Right lobe of liver (tissue), 6 donors: ENCODE results near the gene INSIG1. TPM values are rescaled to one million over a fixed set of nuclear protein-coding genes. Genes with fewer than 3 reads are reported as not detected.

Experiments
- ATAC-seq, 4 donors: fragments of 200-7000 bp; cut with Tn5 transposase; one replicate each; pipeline ENCODE4 v1.9.1; 2020; ENCODE audit warnings: mild to moderate bottlenecking in 4 of 4, moderate library complexity in 4 of 4
- DNase-seq, 3 donors: peaks; one replicate each; pipeline ENCODE4 v3.0.0-alpha.2; 2020
- H3K27ac ChIP-seq, 3 donors: fragments of 200-600 bp; one replicate each; pipeline ENCODE4 v1.8.0; 2022
- H3K27me3 ChIP-seq, 2 donors: fragments of 200-600 bp; one replicate each; pipeline ENCODE4 v1.8.0; 2022
- H3K36me3 ChIP-seq, 4 donors: fragments of 200-600 bp; sonication (generic) in 1 of 4; one replicate each; pipeline versions ENCODE4 v1.5.1 to v1.8.0; 2017 to 2022; ENCODE audit warnings: control low read depth in 1 of 4
- H3K4me1 ChIP-seq, 4 donors: fragments of 200-600 bp; sonication (generic) in 1 of 4; one replicate each; pipeline versions ENCODE4 v1.5.1 to v1.8.0; 2017 to 2022; ENCODE audit warnings: control low read depth in 1 of 4
- H3K4me3 ChIP-seq, 3 donors: fragments of 200-600 bp; one replicate each; pipeline ENCODE4 v1.8.0; 2022
- H3K9me3 ChIP-seq, 4 donors: fragments of 200-600 bp; sonication (generic) in 1 of 4; one replicate each; pipeline versions ENCODE4 v1.5.1 to v1.8.0; 2017 to 2022; ENCODE audit warnings: control low read depth in 1 of 4
- CTCF ChIP-seq, 4 donors: fragments of 200-600 bp in 3 of 4; fragments of 450-650 bp in 1 of 4; IDR thresholded peaks; one replicate each; pipeline versions ENCODE4 v1.5.1 to v1.8.0; 2016 to 2022; ENCODE audit warnings: antibody characterized with exemption in 4 of 4, mild to moderate bottlenecking in 2 of 4
- POLR2A ChIP-seq: fragments of 450-650 bp; IDR thresholded peaks from one replicate; pipeline ENCODE4 v1.6.1; 2017; ENCODE audit warnings: antibody characterized with exemption, mild to moderate bottlenecking
- WGBS: methylation state at CpG from one replicate; pipeline ENCODE4 v1.1.6; 2018; ENCODE audit warnings: low coverage, low lambda C conversion rate; ENCODE audit not compliant: insufficient coverage; ENCODE audit errors: missing lambda C conversion rate; 5-methylcytosine and 5-hydroxymethylcytosine counted together
- intact Hi-C, 2 donors: fragments of 100-400 bp; cut with DNase I; formaldehyde crosslinking; loops; one replicate each; pipeline versions ENCODE4 v1.11.2 to v1.14.1; 2022
- total RNA-seq, 6 experiments: library from RNA; depleted of rRNA in 2 of 6; stranded (reverse); fragments of >200 nt in 2 of 6; fragmentation: NEBNext Ultra II Directional in 3 of 6; extraction: Animal tissue kit (Norgen Biotek cat#: 25700) in 3 of 6; gene quantifications; one replicate each; pipeline versions ENCODE4 v1.1.0 to v1.2.4, GENCODE V29; 2016 to 2023
- donor health status: DM: no; HTN: yes; CAD: no.
- donor health status: DM: no; HTN: no; CAD: no.
- donor health status: DM: no; HTN: no; CAD: no.
- donor health status: DM: no; HTN: yes; CAD: no.
- donor health status: DM: no; HTN: yes; CAD: no.

Gene INSIG1
- total RNA-seq, 6 experiments from 2014 or later, result 130 to 625 (median 205) TPM

- H3K27ac ChIP-seq, result no peak overlapping the region
- no peaks in the 10 kb centered on the region for H3K36me3 ChIP-seq
- no peak for DNase-seq
- H3K4me1 ChIP-seq, result peaks cover 0 to 19% (median 0%) of the 10 kb centered on the region in 4 donors
- 94% methylated on average over 2 of the region's 13 CpGs for WGBS
- no peak for TF ChIP-seq CTCF (IDR thresholded peaks at IDR 0.05)
- H3K4me3 ChIP-seq, result no peak overlapping the region
- H3K9me3 ChIP-seq, result no peaks in the 10 kb centered on the region
- H3K27me3 ChIP-seq, result no peaks in the 10 kb centered on the region
- ATAC-seq, result no peak
- intact Hi-C loops, result no loop called here
These were observed 37.7 kb upstream of the INSIG1 start for GRCh38 chr7:155259866-155260497.

- DNase-seq, result no peak
These were observed 37.2 kb upstream of the INSIG1 start for GRCh38 chr7:155260498-155260872.

GRCh38 chr7:155261031-155261985 lies 36.4 kb upstream of the INSIG1 start:
- DNase-seq (peak in 1 of 3 donors; percentile 69), ATAC-seq (peak in 1 of 4 donors; percentile 11)
- H3K27ac ChIP-seq, result no peak overlapping the region
- intact Hi-C loops, result no loop called here
- WGBS, result 83% methylated on average over 13 of the region's 21 CpGs
- peaks cover 0 to 19% (median 0%) of the 10 kb centered on the region in 4 donors for H3K4me1 ChIP-seq
- H3K4me3 ChIP-seq, result no peak overlapping the region
- H3K36me3 ChIP-seq, result no peaks in the 10 kb centered on the region
- no peaks in the 10 kb centered on the region for H3K27me3 ChIP-seq
- no peaks in the 10 kb centered on the region for H3K9me3 ChIP-seq
- TF ChIP-seq CTCF (IDR thresholded peaks at IDR 0.05), result no peak
- no peak for TF ChIP-seq POLR2A

More at GRCh38 chr7:155260498-155260872, 37.2 kb upstream of the INSIG1 start:
- intact Hi-C loops, result no loop called here
- peaks cover 0 to 19% (median 0%) of the 10 kb centered on the region in 4 donors for H3K4me1 ChIP-seq
- no peak for TF ChIP-seq POLR2A
- TF ChIP-seq CTCF (IDR thresholded peaks at IDR 0.05), result no peak
- H3K27me3 ChIP-seq, result no peaks in the 10 kb centered on the region
- H3K36me3 ChIP-seq, result no peaks in the 10 kb centered on the region
- 77% methylated on average over 10 of the region's 13 CpGs for WGBS
- H3K4me3 ChIP-seq, result no peak overlapping the region
- H3K9me3 ChIP-seq, result no peaks in the 10 kb centered on the region
- no peak overlapping the region for H3K27ac ChIP-seq
- ATAC-seq, result no peak

- no peak overlapping the region for H3K4me3 ChIP-seq
- ATAC-seq (no peak), DNase-seq (no peak)
- intact Hi-C loops, result no loop called here
- H3K27me3 ChIP-seq, result no peaks in the 10 kb centered on the region
- TF ChIP-seq POLR2A, result no peak
- H3K36me3 ChIP-seq, result no peaks in the 10 kb centered on the region
- H3K4me1 ChIP-seq, result peaks cover 0 to 15% (median 0%) of the 10 kb centered on the region in 4 donors
- H3K9me3 ChIP-seq, result no peaks in the 10 kb centered on the region
- H3K27ac ChIP-seq, result no peak overlapping the region
- 90% methylated on average over 12 of the region's 12 CpGs for WGBS
These were observed 35.6 kb upstream of the INSIG1 start for GRCh38 chr7:155262031-155262430.

- no peaks in the 10 kb centered on the region for H3K36me3 ChIP-seq
- no peak for DNase-seq
- intact Hi-C loops, result no loop called here
- no peak overlapping the region for H3K27ac ChIP-seq
- 72% methylated on average over 7 of the region's 14 CpGs for whole genome bisulfite sequencing
- H3K4me1 ChIP-seq, result peaks cover 0 to 7% (median 0%) of the 10 kb centered on the region in 4 donors
- no peak for ATAC-seq
- H3K27me3 ChIP-seq, result no peaks in the 10 kb centered on the region
- H3K9me3 ChIP-seq, result no peaks in the 10 kb centered on the region
- H3K4me3 ChIP-seq, result no peak overlapping the region
- TF ChIP-seq CTCF (IDR thresholded peaks at IDR 0.05) (no peak), POLR2A (no peak)
These were observed 34.6 kb upstream of the INSIG1 start for GRCh38 chr7:155263051-155263450.
